Colonic mucosa (tissue), 4 donors: Measurements from ENCODE around the gene GLIPR1L1. TPM values are rescaled to one million over a fixed set of nuclear protein-coding genes. Genes with fewer than 3 reads are reported as not detected.

Experiments used
- DNase-seq: peaks from one replicate; pipeline ENCODE4 v3.0.0-alpha.2; 2020
- H3K27ac ChIP-seq: fragments of 200-600 bp; one replicate; pipeline ENCODE4 v1.8.0; 2021
- H3K27me3 ChIP-seq: fragments of 200-600 bp; one replicate; pipeline ENCODE4 v1.8.0; 2021
- H3K36me3 ChIP-seq: fragments of 200-600 bp; one replicate; pipeline ENCODE4 v1.8.0; 2021
- H3K4me1 ChIP-seq: fragments of 200-600 bp; one replicate; pipeline ENCODE4 v1.8.0; 2021; ENCODE audit warnings: mild to moderate bottlenecking
- H3K4me3 ChIP-seq: fragments of 200-600 bp; one replicate; pipeline ENCODE4 v1.8.0; 2021
- H3K9ac ChIP-seq, 2 donors: one replicate each; pipeline ENCODE4 v1.7.0; 2013; ENCODE audit warnings: control low read depth in 2 of 2, low read depth in 2 of 2, low read length in 2 of 2
- H3K9me3 ChIP-seq: fragments of 200-600 bp; one replicate; pipeline ENCODE4 v1.8.0; 2021
- intact Hi-C: fragments of 100-400 bp; cut with DNase I; formaldehyde crosslinking; loops from one replicate; pipeline ENCODE4 v1.14.1; 2022
- total RNA-seq, 2 donors: library from RNA; stranded (reverse); fragmentation: NEBNext Ultra II Directional in 1 of 2; extraction: Animal tissue kit (Norgen Biotek cat#: 25700) in 1 of 2; gene quantifications; one replicate each; pipeline ENCODE4 v1.2.1, GENCODE V29; 2021
- TF ChIP-seq, protein P1 (sequence below): fragments of 200-600 bp; IDR thresholded peaks from one replicate; pipeline ENCODE4 v1.8.0; 2022; ENCODE audit warnings: antibody characterized with exemption, mild to moderate bottlenecking
- donor health status: healthy.
- donor health status: DM: no; HTN: no; CAD: no.
- donor health status: DM: no; HTN: no; CAD: no.

The GLIPR1L1 gene
- total RNA-seq, 2 donors from 2014 or later, result not detected

GRCh38 chr12:75350413-75350812, 15.9 kb downstream of the GLIPR1L1 start:
- H3K9ac ChIP-seq, result no peak overlapping the region
- no peak overlapping the region for H3K27ac ChIP-seq
- H3K27me3 ChIP-seq, result no peaks in the 10 kb centered on the region
- no peak overlapping the region for H3K4me3 ChIP-seq
- TF ChIP-seq, protein P1, sequence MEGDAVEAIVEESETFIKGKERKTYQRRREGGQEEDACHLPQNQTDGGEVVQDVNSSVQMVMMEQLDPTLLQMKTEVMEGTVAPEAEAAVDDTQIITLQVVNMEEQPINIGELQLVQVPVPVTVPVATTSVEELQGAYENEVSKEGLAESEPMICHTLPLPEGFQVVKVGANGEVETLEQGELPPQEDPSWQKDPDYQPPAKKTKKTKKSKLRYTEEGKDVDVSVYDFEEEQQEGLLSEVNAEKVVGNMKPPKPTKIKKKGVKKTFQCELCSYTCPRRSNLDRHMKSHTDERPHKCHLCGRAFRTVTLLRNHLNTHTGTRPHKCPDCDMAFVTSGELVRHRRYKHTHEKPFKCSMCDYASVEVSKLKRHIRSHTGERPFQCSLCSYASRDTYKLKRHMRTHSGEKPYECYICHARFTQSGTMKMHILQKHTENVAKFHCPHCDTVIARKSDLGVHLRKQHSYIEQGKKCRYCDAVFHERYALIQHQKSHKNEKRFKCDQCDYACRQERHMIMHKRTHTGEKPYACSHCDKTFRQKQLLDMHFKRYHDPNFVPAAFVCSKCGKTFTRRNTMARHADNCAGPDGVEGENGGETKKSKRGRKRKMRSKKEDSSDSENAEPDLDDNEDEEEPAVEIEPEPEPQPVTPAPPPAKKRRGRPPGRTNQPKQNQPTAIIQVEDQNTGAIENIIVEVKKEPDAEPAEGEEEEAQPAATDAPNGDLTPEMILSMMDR, result no peak
- H3K36me3 ChIP-seq, result no peaks in the 10 kb centered on the region
- H3K9me3 ChIP-seq, result no peaks in the 10 kb centered on the region
- intact Hi-C loops, result no loop called here
- no peak for DNase-seq
- no peaks in the 10 kb centered on the region for H3K4me1 ChIP-seq

GRCh38 chr12:75354011-75354410, 19.5 kb downstream of the GLIPR1L1 start:
- Histone ChIP-seq H3K9me3 (no peaks in the 10 kb centered on the region), H3K27me3 (no peaks in the 10 kb centered on the region), H3K4me3 (no peak overlapping the region), H3K27ac (no peak overlapping the region), H3K4me1 (no peaks in the 10 kb centered on the region), H3K9ac (no peak overlapping the region), H3K36me3 (no peaks in the 10 kb centered on the region)
- intact Hi-C loops, result no loop called here
- DNase-seq, result no peak
- TF ChIP-seq, protein P1, result no peak

DNA sequence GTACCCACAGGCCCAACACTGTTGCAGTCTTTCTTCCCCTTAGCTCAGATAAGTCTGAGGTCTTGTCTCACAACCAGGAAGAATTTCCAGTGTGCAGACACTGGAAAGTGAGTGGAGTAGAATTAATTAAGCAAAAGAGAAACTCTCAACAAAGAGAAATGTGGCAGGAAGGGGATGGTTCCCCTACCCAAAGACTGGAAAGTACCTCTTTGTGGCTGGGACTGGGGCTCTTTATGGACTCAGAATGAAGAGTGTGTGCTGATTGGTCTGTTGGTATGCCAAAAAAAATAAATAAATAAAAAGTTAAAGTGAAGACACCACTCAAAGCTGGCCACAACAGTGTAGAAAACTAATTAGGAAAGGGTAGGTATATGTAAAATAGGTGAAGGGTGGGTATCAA, 26.4 kb downstream of the GLIPR1L1 start:
- no peak for DNase-seq
- no peak overlapping the region for H3K9ac ChIP-seq
- H3K9me3 ChIP-seq, result no peaks in the 10 kb centered on the region
- no peaks in the 10 kb centered on the region for H3K27me3 ChIP-seq
- no peak overlapping the region for H3K4me3 ChIP-seq
- TF ChIP-seq, protein P1, result no peak
- intact Hi-C loops, result no loop called here
- no peaks in the 10 kb centered on the region for H3K36me3 ChIP-seq
- no peaks in the 10 kb centered on the region for H3K4me1 ChIP-seq
- no peak overlapping the region for H3K27ac ChIP-seq

DNA sequence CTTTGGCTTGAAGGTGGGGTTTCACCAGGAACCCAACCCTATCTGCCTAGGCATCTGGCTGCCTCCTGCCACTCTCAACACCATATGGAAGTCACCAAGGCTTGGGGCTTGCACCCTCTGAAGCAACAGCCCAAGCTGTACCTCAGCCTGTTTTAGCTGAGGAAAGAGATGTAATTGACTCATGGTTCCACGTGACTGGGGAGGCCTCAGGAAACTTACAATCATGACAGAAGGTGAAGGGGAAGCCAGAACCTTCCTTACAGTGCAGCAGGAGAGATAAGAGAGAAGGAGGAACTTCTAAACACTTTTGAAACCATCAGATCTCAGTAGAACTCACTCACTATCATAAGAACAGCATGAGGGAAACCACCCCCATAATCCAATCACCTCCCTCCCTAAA, 26.9 kb downstream of the GLIPR1L1 start:
- Histone ChIP-seq H3K27ac (no peak overlapping the region), H3K4me1 (no peaks in the 10 kb centered on the region), H3K4me3 (no peak overlapping the region), H3K9me3 (no peaks in the 10 kb centered on the region), H3K27me3 (no peaks in the 10 kb centered on the region), H3K36me3 (no peaks in the 10 kb centered on the region), H3K9ac (no peak overlapping the region)
- no peak for DNase-seq
- intact Hi-C loops, result no loop called here
- TF ChIP-seq, protein P1, result no peak

GRCh38 chr12:75364919-75365318, 30.4 kb downstream of the GLIPR1L1 start:
- H3K36me3 ChIP-seq, result no peaks in the 10 kb centered on the region
- H3K9ac ChIP-seq, result no peak overlapping the region
- no peaks in the 10 kb centered on the region for H3K27me3 ChIP-seq
- intact Hi-C loops, result no loop called here
- no peak overlapping the region for H3K4me3 ChIP-seq
- TF ChIP-seq, protein P1, result no peak
- no peaks in the 10 kb centered on the region for H3K9me3 ChIP-seq
- no peak overlapping the region for H3K27ac ChIP-seq
- H3K4me1 ChIP-seq, result no peaks in the 10 kb centered on the region
- DNase-seq, result no peak

DNA sequence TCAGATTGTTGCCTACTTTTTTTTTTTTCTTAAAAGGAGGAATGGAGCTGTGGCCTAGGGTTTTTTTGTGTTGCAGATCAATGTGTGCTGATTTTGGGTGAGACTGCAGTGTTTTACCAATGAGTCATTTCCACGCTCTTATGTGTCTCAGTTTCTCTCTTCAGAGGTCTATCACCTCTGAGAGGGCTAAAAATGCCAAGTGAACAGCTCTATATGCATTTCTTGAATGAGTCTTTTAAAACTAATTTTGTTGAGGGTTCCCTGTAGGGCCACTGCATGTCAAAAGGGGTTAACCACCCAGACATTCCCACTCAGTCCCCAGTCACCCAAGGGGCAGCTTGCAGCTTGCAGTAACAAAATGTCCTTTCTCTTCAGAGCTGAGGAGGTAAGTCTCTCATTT, 32.2 kb downstream of the GLIPR1L1 start:
- Histone ChIP-seq H3K9me3 (no peaks in the 10 kb centered on the region), H3K9ac (no peak overlapping the region), H3K36me3 (no peaks in the 10 kb centered on the region), H3K4me3 (no peak overlapping the region), H3K4me1 (no peaks in the 10 kb centered on the region), H3K27me3 (no peaks in the 10 kb centered on the region), H3K27ac (no peak overlapping the region)
- TF ChIP-seq, protein P1, result no peak
- intact Hi-C loops, result no loop called here
- no peak for DNase-seq
